Caco-2 (cell line): ENCODE results near the gene YBX2. TPM values are rescaled to one million over a fixed set of nuclear protein-coding genes. Genes with fewer than 3 reads are reported as not detected.
A peak's percentile ranks its signal among the peaks of the same experiment; 100 is the strongest.

Source experiments
- BruUV-seq: library from RNA; stranded (reverse); fragments of 400-500 nt; replicated peaks from 2 replicates; lab custom pipeline; 2021; lab: Mats Ljungman, UMichigan
- CTCF ChIA-PET: fragments of 300-600 bp; sonication (Branson Sonifier 250); formaldehyde crosslinking; loops from one replicate; lab custom pipeline; 2022; ENCODE audit warnings: antibody characterized with exemption; lab: Charles Lee
- POLR2A ChIA-PET: fragments of 300-600 bp; sonication (Branson Sonifier 250); formaldehyde crosslinking; loops from one replicate; lab custom pipeline; 2022; ENCODE audit warnings: antibody characterized with exemption; lab: Charles Lee
- DNase-seq, 2 experiments: peaks; one replicate each; pipeline versions ENCODE4 v3.0.0 to v3.0.0-alpha.2; 2020 to 2022
- H3K27me3 ChIP-seq: replicated peaks from 2 replicates; pipeline ENCODE4 v1.6.0; 2011; ENCODE audit warnings: low read length; ENCODE audit not compliant: control insufficient read depth, insufficient read depth
- H3K36me3 ChIP-seq: 2 replicates; pipeline ENCODE4 v1.5.1; 2011; ENCODE audit warnings: low read length; ENCODE audit not compliant: control insufficient read depth, insufficient read depth
- H3K4me1 ChIP-seq: fragments of 250-450 bp; sonication (Bioruptor Pico); 2 replicates; pipeline ENCODE4 v1.5.1; 2020; ENCODE audit warnings: mild to moderate bottlenecking
- H3K4me3 ChIP-seq: 2 replicates; pipeline ENCODE4 v1.5.1; 2011; ENCODE audit warnings: low read depth, mild to moderate bottlenecking, control low read depth, low read length
- H3K9me3 ChIP-seq: fragments of 250-450 bp; sonication (Bioruptor Pico); 2 replicates; pipeline ENCODE4 v1.5.1; 2020; ENCODE audit warnings: mild to moderate bottlenecking, moderate library complexity
- H3K27ac Mint-ChIP-seq: one replicate; pipeline ENCODE4 v1.8.0; 2022; ENCODE audit warnings: mixed read lengths; ENCODE audit not compliant: unreplicated experiment
- H3K27me3 Mint-ChIP-seq: one replicate; pipeline ENCODE4 v1.8.0; 2022; ENCODE audit warnings: mixed read lengths; ENCODE audit not compliant: insufficient read depth, unreplicated experiment
- H3K36me3 Mint-ChIP-seq: one replicate; pipeline ENCODE4 v1.8.0; 2022; ENCODE audit warnings: mild to moderate bottlenecking, mixed read lengths; ENCODE audit not compliant: insufficient read depth, unreplicated experiment
- H3K4me1 Mint-ChIP-seq: one replicate; pipeline ENCODE4 v1.8.0; 2022; ENCODE audit warnings: low read depth, mixed read lengths; ENCODE audit not compliant: unreplicated experiment
- H3K4me3 Mint-ChIP-seq: one replicate; pipeline ENCODE4 v1.8.0; 2022; ENCODE audit warnings: mild to moderate bottlenecking, moderate library complexity, mixed read lengths; ENCODE audit not compliant: unreplicated experiment
- H3K9me3 Mint-ChIP-seq: one replicate; pipeline ENCODE4 v1.8.0; 2022; ENCODE audit warnings: mixed read lengths; ENCODE audit not compliant: unreplicated experiment
- CTCF ChIP-seq, 2 experiments: fragments of 200-600 bp in 1 of 2; IDR thresholded peaks; 1 replicate in 1 of 2; 2 replicates in 1 of 2; pipeline versions ENCODE4 v1.5.1 to v1.8.0; 2011 to 2022; ENCODE audit warnings: antibody characterized with exemption in 1 of 2, control low read depth in 1 of 2, inconsistent platforms in 1 of 2, low read depth in 1 of 2, low read length in 1 of 2, mild to moderate bottlenecking in 1 of 2, moderate library complexity in 1 of 2; ENCODE audit not compliant: insufficient read depth in 1 of 2, severe bottlenecking in 1 of 2, unreplicated experiment in 1 of 2
- intact Hi-C: fragments of 100-400 bp; cut with micrococcal nuclease; formaldehyde crosslinking; loops from one replicate; pipeline ENCODE4 v1.10.0; 2022; ENCODE audit not compliant: unreplicated experiment
- total RNA-seq: library from RNA; stranded (reverse); gene quantifications from 2 replicates; pipeline ENCODE4 v1.2.3, GENCODE V29; 2022

The YBX2 gene
- total RNA-seq, 1 experiment from 2014 or later: 27.6 TPM

DNA sequence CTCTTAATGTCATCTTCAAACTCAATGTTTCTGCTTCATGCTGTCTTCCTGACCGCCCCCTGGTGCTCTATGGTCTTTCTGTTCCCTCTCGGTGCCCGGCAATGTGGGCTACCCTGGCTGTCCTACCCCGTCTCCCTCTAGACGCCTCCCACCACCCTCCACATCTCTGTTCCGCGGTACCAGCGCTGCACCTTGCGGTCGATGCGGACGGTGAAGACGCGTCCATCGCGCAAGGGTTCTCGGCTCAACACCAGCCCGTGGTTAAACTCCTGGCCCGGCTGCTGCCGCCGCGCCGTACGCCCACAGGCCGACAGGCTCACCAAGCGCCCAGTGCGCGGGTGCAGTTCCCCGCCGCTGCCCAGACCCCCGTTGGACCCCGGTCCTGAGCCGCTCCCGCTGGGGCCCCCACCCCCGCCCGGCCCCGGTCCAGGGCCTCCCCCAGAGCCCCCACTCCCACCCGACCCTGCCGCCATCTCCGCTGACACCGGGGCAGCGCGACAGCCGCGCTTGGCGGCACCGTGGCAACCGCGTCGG, 34.5 kb upstream of the YBX2 start, which contains the start of gene NEURL4:
Gene NEURL4 (minus strand): TSS at position 496 of the 534 bp plus-strand sequence. CDS start 23 bp downstream, at position 473.
- Mint-ChIP-seq H3K27me3 (no peaks in the 10 kb centered on the region), H3K9me3 (no peaks in the 10 kb centered on the region), H3K27ac (peak within 1 kb of the TSS; percentile 48), H3K36me3 (peaks cover 11% of the 10 kb centered on the region), H3K4me3 (peak within 1 kb of the TSS; percentile 76), H3K4me1 (peaks cover 10% of the 10 kb centered on the region)
- intact Hi-C loops: loop anchor here (2.0 kb wide), 1 partner anchor 14 kb away; the partner anchor contains the start of gene GPS2
- no peak for TF ChIP-seq CTCF (IDR thresholded peaks at IDR 0.05; ENCODE audit: insufficient read depth in 1 of 2, low read depth in 1 of 2, low read length in 1 of 2, severe bottlenecking in 1 of 2, unreplicated experiment in 1 of 2)
- Histone ChIP-seq H3K36me3 (no peaks in the 10 kb centered on the region; the same call in 1 of the 2 replicates), H3K4me1 (0 out of 2 replicates have a peak, but pooled peaks cover 4% of the 10 kb centered on the region), H3K27me3 (no peaks in the 10 kb centered on the region), H3K9me3 (no peaks in the 10 kb centered on the region), H3K4me3 (peak within 1 kb of the TSS; percentile 89)
- ChIA-PET POLR2A (interaction anchor here (0.6 to 1.0 kb wide), 6 partner anchors 15 to 360 kb away, joined by 3 to 7 read pairs (median 4); partner anchors contain the start of genes ACADVL, DLG4 and TMEM256), CTCF (interaction anchor here (1.0 to 1.5 kb wide), 3 partner anchors 15 to 108 kb away, joined by 3 to 4 read pairs (median 3); partner anchors contain the start of gene TMEM256)
- no TSS peak for BruUV-seq
- DNase-seq: no peak

DNA sequence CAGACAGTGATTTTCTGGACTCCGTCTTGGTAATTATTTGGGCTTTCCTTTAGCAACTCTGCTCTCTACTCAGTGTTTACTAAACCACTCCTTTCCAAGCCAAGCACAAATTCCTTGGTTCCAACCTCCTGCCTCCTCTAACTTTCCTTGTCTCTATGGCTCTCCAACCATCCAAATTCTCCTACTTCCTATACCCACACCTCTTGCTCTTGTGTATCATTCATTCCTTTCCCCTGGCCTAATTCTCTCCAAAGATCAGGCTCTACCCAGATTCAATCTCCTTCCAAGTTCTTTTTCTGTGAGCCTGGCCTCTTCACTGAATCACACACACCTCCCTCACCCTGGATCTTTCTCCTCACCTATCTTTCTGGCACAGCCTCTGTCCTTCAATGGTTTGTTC, 33.6 kb upstream of the YBX2 start:
- DNase-seq: no peak
- Histone ChIP-seq H3K9me3 (no peaks in the 10 kb centered on the region), H3K4me3 (peak overlapping the region; percentile 89; the same call in 1 of the 2 replicates), H3K4me1 (0 out of 2 replicates have a peak, but pooled peaks cover 4% of the 10 kb centered on the region), H3K36me3 (no peaks in the 10 kb centered on the region; the same call in 1 of the 2 replicates), H3K27me3 (no peaks in the 10 kb centered on the region)
- Mint-ChIP-seq H3K27ac (no peak overlapping the region), H3K36me3 (peaks cover 11% of the 10 kb centered on the region), H3K27me3 (no peaks in the 10 kb centered on the region), H3K4me3 (peak overlapping the region; percentile 76), H3K4me1 (peaks cover 10% of the 10 kb centered on the region), H3K9me3 (no peaks in the 10 kb centered on the region)
- no TSS peak for BruUV-seq
- ChIA-PET CTCF (no interaction called here), POLR2A (no interaction called here)
- intact Hi-C loops: loop anchor here (2.0 kb wide), 1 partner anchor 13 kb away; the partner anchor contains the start of gene GPS2
- TF ChIP-seq CTCF (IDR thresholded peaks at IDR 0.05; ENCODE audit: insufficient read depth in 1 of 2, low read depth in 1 of 2, low read length in 1 of 2, severe bottlenecking in 1 of 2, unreplicated experiment in 1 of 2): no peak

- Mint-ChIP-seq H3K4me1 (peaks cover 10% of the 10 kb centered on the region), H3K36me3 (peaks cover 11% of the 10 kb centered on the region), H3K4me3 (no peak overlapping the region), H3K27me3 (no peaks in the 10 kb centered on the region), H3K27ac (no peak overlapping the region), H3K9me3 (no peaks in the 10 kb centered on the region)
- DNase-seq: no peak
- Histone ChIP-seq H3K4me3 (no peak overlapping the region), H3K36me3 (no peaks in the 10 kb centered on the region; the same call in 1 of the 2 replicates), H3K27me3 (no peaks in the 10 kb centered on the region), H3K4me1 (0 out of 2 replicates have a peak, but pooled peaks cover 4% of the 10 kb centered on the region), H3K9me3 (no peaks in the 10 kb centered on the region)
- ChIA-PET POLR2A (no interaction called here), CTCF (no interaction called here)
- TF ChIP-seq CTCF (IDR thresholded peaks at IDR 0.05; ENCODE audit: insufficient read depth in 1 of 2, low read depth in 1 of 2, low read length in 1 of 2, severe bottlenecking in 1 of 2, unreplicated experiment in 1 of 2): no peak
- intact Hi-C loops: no loop called here
- no TSS peak for BruUV-seq
These were observed 33.1 kb upstream of the YBX2 start for GRCh38 chr17:7327501-7327900.
